Astrocyte (in vitro differentiated cells and primary cell): ENCODE measurements around the gene SYT14. TPM values are rescaled to one million over a fixed set of nuclear protein-coding genes. Genes with fewer than 3 reads are reported as not detected.

Experiments
- DNase-seq: peaks from one replicate; pipeline ENCODE4 v3.0.0-alpha.2; 2010; ENCODE audit warnings: low read depth
- FAIRE-seq: peaks from 2 replicates; lab custom pipeline; 2011; peaks lifted over from hg19 to GRCh38; lab: Jason Lieb, UNC
- H2AFZ ChIP-seq: 2 replicates; pipeline ENCODE4 v1.6.0; 2012; ENCODE audit warnings: low read depth, low read length, inconsistent platforms
- H3K27ac ChIP-seq: 2 replicates; pipeline ENCODE4 v1.5.1; 2011; ENCODE audit warnings: low read depth, low read length, inconsistent platforms
- H3K27me3 ChIP-seq: 2 replicates; pipeline ENCODE4 v1.6.0; 2011; ENCODE audit warnings: low read length, inconsistent platforms; ENCODE audit not compliant: insufficient read depth
- H3K36me3 ChIP-seq: 2 replicates; pipeline ENCODE4 v1.5.1; 2011; ENCODE audit warnings: low read length, inconsistent platforms; ENCODE audit not compliant: insufficient read depth
- H3K4me1 ChIP-seq: 2 replicates; pipeline ENCODE4 v1.5.1; 2011; ENCODE audit warnings: low read length, inconsistent platforms; ENCODE audit not compliant: insufficient read depth
- H3K4me2 ChIP-seq: 2 replicates; pipeline ENCODE4 v1.6.0; 2012; ENCODE audit warnings: low read length, inconsistent platforms
- H3K4me3 ChIP-seq: 2 replicates; pipeline ENCODE4 v1.5.1; 2011; ENCODE audit warnings: low read depth, mild to moderate bottlenecking, low read length, inconsistent platforms; ENCODE audit not compliant: insufficient read depth
- H3K79me2 ChIP-seq: 2 replicates; pipeline ENCODE4 v1.6.0; 2012; ENCODE audit warnings: mild to moderate bottlenecking, low read length, inconsistent platforms; ENCODE audit not compliant: insufficient read depth
- H3K9ac ChIP-seq: 2 replicates; pipeline ENCODE4 v1.6.0; 2012; ENCODE audit warnings: mild to moderate bottlenecking, low read length, inconsistent platforms
- H3K9me3 ChIP-seq: 2 replicates; pipeline ENCODE4 v1.5.1; 2012; ENCODE audit warnings: low read depth, mild to moderate bottlenecking, low read length, inconsistent platforms; ENCODE audit not compliant: insufficient read depth
- H4K20me1 ChIP-seq: 2 replicates; pipeline ENCODE4 v1.6.0; 2012; ENCODE audit warnings: low read length, inconsistent platforms; ENCODE audit not compliant: insufficient read depth
- H3K27ac Mint-ChIP-seq: one replicate; pipeline ENCODE4 v1.8.0; 2021; ENCODE audit warnings: mild to moderate bottlenecking, mixed read lengths; ENCODE audit not compliant: unreplicated experiment
- H3K27me3 Mint-ChIP-seq: one replicate; pipeline ENCODE4 v1.8.0; 2021; ENCODE audit warnings: low read depth, mixed read lengths; ENCODE audit not compliant: unreplicated experiment
- H3K36me3 Mint-ChIP-seq: one replicate; pipeline ENCODE4 v1.8.0; 2021; ENCODE audit warnings: low read depth, mixed read lengths; ENCODE audit not compliant: unreplicated experiment
- H3K4me1 Mint-ChIP-seq: one replicate; pipeline ENCODE4 v1.8.0; 2021; ENCODE audit warnings: low read depth, mixed read lengths; ENCODE audit not compliant: unreplicated experiment
- H3K4me3 Mint-ChIP-seq: one replicate; pipeline ENCODE4 v1.8.0; 2021; ENCODE audit warnings: mild to moderate bottlenecking, moderate library complexity, mixed read lengths; ENCODE audit not compliant: unreplicated experiment
- H3K9me3 Mint-ChIP-seq: one replicate; pipeline ENCODE4 v1.8.0; 2021; ENCODE audit warnings: mild to moderate bottlenecking, mixed read lengths; ENCODE audit not compliant: unreplicated experiment
- EZH2 ChIP-seq: IDR thresholded peaks from 2 replicates; pipeline ENCODE4 v1.6.1; 2012; ENCODE audit warnings: mild to moderate bottlenecking, low read length, inconsistent platforms; ENCODE audit not compliant: insufficient read depth
- total RNA-seq: library from RNA; stranded (reverse); gene quantifications from 2 replicates; pipeline ENCODE4 v1.2.1, GENCODE V29; 2021
- TF ChIP-seq, protein P1 (sequence below): IDR thresholded peaks from 2 replicates; pipeline ENCODE4 v1.5.1; 2011; ENCODE audit warnings: low read depth, mild to moderate bottlenecking, inconsistent platforms, low read length, moderate library complexity; ENCODE audit not compliant: insufficient read depth

The SYT14 gene
- total RNA-seq, 1 donor from 2014 or later = 6.1 TPM

DNA sequence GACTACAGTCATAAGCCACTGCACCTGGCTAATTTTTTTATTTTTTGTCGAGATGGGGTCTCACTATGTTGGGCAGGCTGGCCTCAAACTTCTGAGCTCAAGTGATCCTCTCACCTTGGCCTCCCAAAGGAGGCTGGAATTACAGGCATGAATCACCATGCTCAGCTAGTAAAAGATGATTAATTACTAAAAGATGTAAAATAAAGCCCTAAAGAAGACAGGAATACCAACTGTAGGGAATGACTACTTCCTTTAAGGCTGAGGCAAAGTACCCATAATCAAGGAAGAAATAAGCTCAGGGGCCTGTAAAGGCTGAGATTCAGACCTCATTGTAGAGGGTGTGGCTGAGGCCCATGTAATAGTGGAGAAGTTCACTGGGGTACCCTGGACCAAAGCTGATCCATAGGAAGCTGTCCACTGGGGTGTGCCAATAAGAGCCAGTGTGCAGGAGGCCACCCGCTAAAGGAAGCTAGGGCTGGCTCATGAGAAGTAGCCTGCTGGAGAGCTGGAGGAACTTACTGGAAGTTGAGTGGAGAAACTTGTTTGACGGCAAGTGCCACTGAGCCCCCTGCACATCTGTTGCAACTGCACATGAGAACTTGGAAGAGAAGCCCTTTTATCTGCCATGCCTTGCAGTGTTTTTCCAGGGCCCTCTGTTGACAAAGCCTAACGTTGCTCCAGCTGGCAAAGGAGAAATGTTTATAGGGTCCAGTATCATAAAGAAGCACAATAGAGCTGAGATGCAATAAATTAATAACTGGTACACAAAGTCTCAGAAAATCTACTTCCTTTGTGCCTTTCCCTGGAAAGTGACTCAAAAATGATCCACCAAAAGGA lies 276.8 kb downstream of the SYT14 start:
- Histone ChIP-seq H3K27me3 (no peaks in the 10 kb centered on the region), H2AFZ (no peak overlapping the region), H3K79me2 (no peaks in the 10 kb centered on the region), H3K4me2 (no peak overlapping the region), H3K27ac (no peak overlapping the region), H3K4me3 (no peak overlapping the region), H3K36me3 (no peaks in the 10 kb centered on the region), H3K9ac (no peak overlapping the region), H4K20me1 (no peaks in the 10 kb centered on the region), H3K9me3 (no peaks in the 10 kb centered on the region), H3K4me1 (no peaks in the 10 kb centered on the region)
- H3K9me3 Mint-ChIP-seq = no peaks in the 10 kb centered on the region
- no peaks in the 10 kb centered on the region for H3K4me1 Mint-ChIP-seq
- no peak for TF ChIP-seq EZH2
- TF ChIP-seq, protein P1, sequence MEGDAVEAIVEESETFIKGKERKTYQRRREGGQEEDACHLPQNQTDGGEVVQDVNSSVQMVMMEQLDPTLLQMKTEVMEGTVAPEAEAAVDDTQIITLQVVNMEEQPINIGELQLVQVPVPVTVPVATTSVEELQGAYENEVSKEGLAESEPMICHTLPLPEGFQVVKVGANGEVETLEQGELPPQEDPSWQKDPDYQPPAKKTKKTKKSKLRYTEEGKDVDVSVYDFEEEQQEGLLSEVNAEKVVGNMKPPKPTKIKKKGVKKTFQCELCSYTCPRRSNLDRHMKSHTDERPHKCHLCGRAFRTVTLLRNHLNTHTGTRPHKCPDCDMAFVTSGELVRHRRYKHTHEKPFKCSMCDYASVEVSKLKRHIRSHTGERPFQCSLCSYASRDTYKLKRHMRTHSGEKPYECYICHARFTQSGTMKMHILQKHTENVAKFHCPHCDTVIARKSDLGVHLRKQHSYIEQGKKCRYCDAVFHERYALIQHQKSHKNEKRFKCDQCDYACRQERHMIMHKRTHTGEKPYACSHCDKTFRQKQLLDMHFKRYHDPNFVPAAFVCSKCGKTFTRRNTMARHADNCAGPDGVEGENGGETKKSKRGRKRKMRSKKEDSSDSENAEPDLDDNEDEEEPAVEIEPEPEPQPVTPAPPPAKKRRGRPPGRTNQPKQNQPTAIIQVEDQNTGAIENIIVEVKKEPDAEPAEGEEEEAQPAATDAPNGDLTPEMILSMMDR = no peak
- H3K4me3 Mint-ChIP-seq = no peak overlapping the region
- H3K36me3 Mint-ChIP-seq = no peaks in the 10 kb centered on the region
- H3K27ac Mint-ChIP-seq = no peak overlapping the region
- FAIRE-seq (no peak), DNase-seq (no peak)
- peaks cover 4% of the 10 kb centered on the region for H3K27me3 Mint-ChIP-seq

GRCh38 chr1:210217482-210217881 lies 279.5 kb downstream of the SYT14 start:
- H3K27ac ChIP-seq = no peak overlapping the region

More at GRCh38 chr1:210217482-210217881, 279.5 kb downstream of the SYT14 start:
- Histone ChIP-seq H3K4me1 (peaks cover 4% of the 10 kb centered on the region), H3K36me3 (no peaks in the 10 kb centered on the region), H3K27me3 (no peaks in the 10 kb centered on the region), H3K9ac (no peak overlapping the region), H2AFZ (no peak overlapping the region), H3K79me2 (no peaks in the 10 kb centered on the region), H3K4me3 (no peak overlapping the region), H4K20me1 (no peaks in the 10 kb centered on the region), H3K4me2 (no peak overlapping the region), H3K9me3 (no peaks in the 10 kb centered on the region)
- no peak overlapping the region for H3K4me3 Mint-ChIP-seq
- H3K4me1 Mint-ChIP-seq = peaks cover 3% of the 10 kb centered on the region
- peaks cover 4% of the 10 kb centered on the region for H3K27me3 Mint-ChIP-seq
- H3K27ac Mint-ChIP-seq = no peak overlapping the region
- H3K9me3 Mint-ChIP-seq = no peaks in the 10 kb centered on the region
- TF ChIP-seq, protein P1 = no peak
- no peak for TF ChIP-seq EZH2
- FAIRE-seq (no peak), DNase-seq (no peak)
- no peaks in the 10 kb centered on the region for H3K36me3 Mint-ChIP-seq
